COLO668 (cell line): Measurements from ENCODE around the gene HPD.

Source experiments
- DNase-seq: peaks from one replicate; lab custom pipeline; 2025; ENCODE audit not compliant: unreplicated experiment; lab: John Stamatoyannopoulos, UW

The HPD gene

DNA sequence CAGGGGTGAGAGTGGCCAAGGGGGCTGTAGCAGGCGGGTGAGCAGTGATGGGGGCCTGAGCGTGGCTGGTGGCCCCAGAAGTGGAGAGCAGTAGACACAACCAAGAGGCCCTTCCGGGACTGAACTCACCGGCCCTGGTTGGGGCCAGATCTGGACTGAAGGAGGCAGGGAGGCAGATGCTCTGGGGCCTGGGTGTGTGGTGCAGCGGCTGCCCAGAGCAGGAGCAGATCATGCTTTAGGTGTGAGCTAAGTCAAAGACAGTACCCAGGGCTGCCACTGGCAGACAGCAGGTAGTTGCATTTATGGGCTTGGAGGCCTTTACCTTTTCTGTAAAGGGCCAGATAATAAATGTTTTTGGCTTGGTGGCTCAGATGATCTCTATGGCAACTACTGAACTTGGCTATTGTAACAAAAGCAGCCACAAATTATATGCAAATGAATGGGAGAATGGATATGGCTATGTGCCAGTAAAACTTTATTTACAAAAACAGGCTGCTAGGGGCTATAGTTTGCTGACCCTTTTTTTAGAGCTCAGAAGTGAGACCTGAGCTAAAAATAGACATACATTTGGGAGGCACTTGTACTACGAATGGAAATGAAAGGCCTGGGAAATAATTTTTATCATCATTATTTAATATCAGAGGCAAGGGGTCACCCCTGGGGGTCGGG lies 29.3 kb downstream of the HPD start:
- DNase-seq = no peak

DNA sequence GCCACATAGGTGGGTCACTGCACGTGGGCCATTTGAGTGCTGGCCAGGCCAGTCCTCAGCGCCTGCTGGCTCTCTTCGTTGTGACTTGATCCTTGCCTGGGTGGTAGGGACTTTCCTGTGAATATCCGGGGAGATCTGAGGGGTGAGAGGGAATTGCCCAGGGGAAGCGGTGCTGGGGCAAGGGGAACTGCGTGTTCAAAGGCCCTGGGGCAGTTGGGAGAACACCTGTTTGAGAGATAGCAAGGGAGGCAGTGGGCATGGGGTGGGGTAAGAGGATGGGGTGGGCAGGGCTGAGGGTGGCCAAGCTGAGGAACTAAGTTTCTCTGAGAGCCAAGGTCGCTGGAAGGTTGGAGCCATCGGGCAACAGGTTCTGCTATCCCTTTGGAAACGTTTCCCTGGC lies 29.8 kb downstream of the HPD start:
- DNase-seq = no peak

DNA sequence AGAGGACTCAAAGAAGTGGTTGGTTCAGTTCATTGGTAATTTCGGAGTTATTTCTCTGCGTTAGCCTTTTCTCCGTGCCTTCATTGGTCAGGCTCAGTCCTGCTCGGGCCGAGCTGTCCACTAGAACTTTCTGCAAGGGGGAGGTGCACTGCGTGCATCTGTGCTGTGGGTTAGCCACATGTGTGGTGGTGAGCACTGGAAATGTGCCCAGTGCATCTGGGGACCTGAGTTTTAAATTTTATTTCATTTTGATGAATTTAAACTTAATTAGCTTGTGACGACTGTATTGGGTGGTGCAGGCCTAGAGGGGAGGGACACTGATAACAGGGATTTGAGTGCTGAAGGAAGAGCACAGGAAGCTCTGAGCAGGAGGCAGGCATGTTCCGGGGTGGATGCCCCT lies 30.4 kb downstream of the HPD start:
- DNase-seq = no peak

DNA sequence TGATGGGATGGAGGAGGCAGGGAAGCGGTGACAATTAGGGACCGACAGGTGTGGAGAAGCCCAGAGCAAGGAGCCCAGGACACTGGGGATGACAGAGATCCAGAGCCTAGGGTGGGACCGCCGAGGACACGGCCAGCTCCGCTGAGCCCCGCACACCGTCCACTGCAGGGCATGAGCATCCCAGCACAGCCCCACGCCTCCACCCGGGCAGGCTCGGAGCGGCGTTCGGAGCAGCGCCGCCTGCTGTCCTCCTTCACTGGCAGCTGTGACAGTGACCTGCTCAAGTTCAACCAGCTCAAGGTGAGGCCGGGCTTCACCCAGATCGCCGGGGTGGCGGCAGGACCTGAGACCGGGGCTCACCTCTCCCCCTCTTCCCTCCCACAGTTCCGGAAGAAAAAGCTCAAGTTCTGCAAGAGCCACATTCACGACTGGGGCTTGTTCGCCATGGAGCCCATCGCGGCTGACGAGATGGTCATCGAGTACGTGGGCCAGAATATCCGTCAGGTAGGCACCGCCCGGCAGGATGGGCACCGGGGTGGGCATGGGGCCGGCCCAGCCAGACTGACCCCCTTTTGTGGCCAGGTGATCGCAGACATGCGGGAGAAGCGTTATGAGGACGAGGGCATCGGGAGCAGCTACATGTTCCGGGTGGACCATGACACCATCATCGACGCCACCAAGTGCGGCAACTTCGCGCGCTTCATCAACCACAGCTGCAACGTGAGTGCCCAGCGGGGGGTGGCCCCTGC lies 31.1 kb downstream of the HPD start:
- no peak for DNase-seq

DNA sequence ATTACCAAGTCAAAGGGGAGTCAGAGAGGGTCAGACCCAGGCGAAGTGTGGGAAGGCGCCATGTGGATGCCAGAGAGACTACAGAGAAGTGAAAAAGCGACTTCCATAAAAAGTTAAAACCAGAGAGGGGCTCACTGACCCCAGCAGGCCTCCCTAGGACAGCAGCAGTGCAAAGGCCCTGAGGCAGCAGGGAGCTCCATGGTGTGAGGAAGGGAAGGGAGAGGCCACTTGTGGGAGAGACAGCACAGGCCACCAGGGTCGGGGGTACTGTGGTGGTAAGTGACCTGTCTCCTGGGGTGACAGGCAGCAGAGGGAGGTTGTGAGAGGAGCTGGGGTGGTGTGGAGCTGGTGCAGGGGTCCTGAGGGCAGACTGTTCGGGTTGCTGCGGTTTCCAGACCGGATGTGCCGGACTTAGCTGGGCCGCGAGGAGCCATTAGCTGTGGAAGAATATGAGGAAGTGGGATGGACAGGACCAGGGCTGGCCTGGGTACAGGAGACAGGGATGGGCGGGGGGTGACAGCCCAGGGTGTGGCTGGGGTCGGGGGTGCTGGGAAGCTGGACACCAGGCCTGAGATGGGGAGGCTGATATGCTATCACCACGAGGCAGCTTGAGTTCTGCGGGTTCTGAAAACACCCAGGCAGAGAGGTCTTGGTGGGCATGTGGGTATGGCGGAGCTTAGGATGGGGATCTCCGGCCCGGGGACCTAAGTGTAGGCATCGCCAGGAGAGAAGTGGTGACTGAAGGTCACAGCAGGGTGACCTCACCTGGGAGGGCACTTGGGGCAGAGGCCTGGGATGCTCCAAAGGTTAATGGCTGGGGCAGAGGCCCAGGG lies 32.1 kb downstream of the HPD start:
- DNase-seq = no peak

DNA sequence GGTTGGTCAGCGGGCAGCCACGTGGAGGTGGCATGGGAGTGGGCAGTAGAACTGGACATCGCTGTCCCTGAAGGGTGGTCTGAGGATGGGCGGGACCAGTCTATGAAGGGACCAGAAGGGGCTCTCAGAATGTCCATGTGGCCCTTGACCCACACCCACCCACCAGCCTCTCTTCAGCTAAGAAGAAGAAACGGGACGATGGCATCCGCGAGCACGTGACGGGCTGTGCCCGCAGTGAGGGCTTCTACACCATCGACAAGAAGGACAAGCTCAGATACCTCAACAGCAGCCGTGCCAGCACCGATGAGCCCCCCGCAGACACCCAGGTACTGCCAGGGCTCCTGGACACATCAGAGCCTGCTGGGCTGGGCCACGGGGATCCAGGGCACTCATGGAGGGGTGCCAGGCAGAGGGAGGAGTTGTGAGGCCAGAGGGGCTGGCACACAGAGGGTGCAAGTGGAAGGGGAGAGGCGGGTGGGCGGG lies 33.6 kb downstream of the HPD start:
- no peak for DNase-seq

DNA sequence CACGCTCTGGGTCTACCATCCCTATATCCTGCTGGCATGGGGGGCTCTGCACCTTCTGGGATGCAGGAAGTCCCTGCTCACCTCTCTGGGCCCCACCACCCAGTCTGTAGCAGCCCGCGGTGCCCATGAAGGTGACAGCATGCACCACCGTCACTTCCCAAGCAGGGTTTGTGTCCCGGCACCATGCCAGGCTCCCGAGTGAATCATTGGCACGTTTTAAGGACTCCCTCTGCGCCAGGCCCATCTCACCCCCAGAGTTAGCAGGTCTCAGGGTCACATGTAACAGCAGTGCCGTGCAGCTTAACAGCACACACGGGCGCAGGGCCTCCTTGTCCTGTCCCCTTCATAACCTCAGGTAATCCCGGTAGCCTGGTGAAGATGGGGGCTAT lies 34.9 kb downstream of the HPD start:
- DNase-seq = no peak

DNA sequence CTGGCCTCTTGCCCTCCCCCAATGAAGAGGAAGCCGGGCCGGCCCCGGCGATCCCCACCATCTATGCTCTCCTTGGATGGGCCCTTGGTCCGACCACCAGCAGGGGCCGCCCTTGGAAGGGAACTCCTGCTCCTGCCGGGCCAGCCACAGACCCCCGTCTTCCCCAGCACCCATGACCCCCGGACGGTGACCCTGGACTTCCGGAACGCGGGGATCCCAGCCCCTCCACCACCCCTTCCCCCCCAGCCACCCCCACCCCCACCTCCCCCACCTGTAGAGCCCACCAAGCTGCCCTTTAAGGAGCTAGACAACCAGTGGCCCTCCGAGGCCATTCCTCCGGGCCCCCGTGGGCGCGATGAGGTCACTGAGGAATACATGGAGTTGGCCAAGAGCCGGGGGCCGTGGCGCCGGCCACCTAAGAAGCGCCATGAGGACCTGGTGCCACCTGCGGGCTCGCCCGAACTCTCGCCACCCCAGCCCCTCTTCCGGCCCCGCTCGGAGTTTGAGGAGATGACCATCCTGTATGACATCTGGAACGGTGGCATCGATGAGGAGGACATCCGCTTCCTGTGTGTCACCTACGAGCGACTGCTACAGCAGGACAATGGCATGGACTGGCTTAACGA lies 35.4 kb downstream of the HPD start:
- DNase-seq = no peak

DNA sequence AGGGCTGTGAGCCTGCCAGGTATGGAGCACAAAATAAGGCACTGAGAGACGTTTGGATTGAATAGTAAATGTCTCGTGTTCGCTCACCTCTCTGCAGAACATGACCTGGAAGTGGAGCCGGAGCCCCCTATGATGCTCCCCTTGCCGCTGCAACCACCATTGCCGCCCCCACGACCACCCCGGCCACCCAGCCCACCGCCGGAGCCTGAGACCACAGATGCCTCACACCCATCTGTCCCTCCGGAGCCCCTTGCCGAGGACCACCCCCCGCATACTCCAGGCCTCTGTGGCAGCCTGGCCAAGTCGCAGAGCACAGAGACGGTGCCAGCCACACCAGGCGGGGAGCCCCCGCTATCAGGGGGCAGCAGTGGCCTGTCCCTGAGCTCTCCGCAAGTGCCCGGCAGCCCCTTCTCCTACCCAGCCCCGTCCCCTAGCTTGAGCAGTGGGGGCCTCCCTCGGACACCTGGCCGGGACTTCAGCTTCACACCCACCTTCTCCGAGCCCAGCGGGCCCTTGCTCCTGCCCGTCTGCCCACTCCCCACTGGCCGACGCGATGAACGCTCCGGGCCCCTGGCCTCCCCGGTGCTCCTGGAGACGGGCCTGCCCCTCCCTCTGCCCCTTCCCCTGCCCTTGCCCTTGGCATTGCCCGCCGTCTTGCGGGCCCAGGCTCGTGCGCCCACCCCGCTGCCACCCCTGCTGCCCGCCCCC lies 36.1 kb downstream of the HPD start:
- no peak for DNase-seq

DNA sequence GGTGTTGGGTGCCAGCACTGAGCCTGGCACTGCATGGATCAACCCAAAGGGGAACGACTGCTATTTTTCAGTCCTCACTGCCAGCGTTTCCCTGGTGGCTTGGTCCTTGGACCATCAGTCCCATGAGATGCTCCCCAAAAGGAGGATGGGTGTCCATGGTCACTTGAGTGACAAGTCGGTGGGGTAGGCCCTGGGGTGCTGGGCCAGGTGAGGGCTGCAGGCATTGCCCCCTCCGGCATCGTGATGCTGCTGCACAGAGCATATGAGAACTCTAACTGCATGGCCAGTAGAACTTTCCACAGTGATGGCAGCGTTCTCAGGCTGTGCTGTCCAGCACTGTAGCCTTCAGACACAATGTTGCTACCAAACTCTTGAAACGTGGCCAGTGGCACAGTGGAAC lies 38.6 kb downstream of the HPD start:
- no peak for DNase-seq

DNA sequence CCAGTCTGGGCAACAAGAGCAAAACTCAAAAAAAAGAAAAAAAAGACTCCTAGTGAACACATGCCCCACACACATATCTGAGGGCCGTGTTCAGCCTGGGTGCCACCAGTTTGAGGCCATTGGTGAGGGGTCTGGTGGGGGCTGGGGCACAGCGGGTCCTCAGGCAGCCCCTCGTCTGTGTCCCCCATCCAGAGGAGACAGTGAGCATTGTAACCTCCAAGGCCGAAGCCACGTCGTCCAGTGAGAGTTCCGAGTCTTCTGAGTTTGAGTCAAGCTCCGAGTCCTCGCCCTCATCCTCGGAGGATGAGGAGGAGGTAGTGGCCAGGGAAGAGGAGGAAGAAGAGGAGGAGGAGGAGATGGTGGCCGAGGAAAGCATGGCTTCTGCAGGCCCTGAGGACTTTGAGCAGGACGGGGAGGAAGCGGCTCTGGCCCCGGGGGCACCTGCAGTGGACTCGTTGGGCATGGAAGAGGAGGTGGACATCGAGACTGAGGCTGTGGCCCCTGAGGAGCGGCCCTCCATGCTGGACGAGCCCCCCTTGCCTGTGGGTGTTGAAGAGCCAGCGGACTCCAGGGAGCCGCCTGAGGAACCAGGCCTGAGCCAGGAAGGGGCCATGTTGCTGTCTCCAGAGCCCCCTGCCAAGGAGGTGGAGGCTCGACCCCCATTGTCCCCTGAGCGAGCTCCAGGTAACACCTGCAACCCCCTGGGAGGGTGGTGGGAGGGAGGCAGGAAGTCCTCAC lies 39.3 kb downstream of the HPD start:
- DNase-seq = no peak

DNA sequence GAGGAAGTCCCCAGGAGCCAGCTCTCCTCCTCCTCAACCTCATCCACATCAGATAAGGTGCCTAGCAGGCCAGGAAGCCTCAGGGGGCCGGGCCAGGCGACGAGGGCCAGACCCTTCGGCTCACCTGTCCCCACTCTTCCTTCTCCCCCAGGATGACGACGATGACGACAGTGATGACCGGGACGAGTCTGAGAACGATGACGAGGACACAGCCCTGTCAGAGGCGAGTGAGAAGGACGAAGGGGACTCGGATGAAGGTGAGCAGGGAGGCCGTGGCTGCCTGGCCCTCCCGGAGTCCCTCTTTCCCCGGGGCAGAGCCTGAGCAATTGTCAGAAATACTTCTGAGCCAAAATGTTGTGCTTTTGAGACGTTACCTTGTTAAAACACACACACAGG lies 41.0 kb downstream of the HPD start:
- DNase-seq = no peak

DNA sequence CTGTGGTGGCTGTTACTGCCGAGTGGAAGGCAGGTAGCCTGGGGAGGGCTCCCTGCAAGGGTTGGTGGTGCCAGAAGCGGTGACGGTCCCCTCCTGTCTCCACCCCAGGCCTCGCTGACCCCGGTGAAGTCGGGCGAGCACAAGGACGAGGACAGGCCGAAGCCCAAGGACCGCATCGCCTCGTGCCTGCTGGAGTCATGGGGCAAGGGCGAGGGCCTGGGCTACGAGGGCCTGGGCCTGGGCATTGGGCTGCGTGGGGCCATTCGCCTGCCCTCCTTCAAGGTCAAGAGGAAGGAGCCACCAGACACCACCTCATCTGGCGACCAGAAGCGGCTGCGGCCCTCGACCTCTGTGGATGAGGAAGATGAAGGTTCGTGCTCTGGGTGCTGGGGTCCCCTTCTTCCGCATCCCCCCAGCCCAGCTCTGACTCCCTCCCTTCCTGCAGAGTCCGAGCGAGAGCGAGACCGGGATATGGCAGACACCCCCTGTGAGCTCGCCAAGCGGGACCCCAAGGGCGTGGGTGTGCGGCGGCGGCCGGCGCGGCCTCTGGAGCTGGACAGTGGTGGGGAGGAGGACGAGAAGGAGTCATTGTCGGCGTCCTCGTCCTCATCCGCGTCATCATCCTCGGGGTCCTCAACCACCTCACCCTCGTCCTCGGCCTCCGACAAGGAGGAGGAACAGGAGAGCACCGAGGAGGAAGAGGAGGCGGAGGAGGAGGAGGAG lies 41.6 kb downstream of the HPD start:
- no peak for DNase-seq

DNA sequence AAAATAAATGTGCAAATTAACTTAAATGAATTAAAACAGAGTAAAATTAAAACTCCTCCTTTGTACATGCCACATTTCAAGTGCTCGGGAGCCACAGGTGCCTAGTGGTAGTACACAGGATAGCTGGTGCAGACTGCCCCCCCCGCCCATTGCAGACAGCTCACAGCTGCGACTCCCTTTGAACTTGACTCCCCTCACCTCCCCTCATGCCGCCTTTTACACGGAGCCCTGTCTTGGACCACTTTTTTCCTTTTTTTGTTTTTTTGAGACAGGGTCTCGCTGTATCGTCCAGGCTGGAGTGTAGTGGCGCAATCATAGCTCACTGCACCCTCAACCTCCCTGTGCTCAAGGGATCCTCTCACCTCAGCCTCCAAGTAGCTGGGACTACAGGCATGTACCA lies 43.4 kb downstream of the HPD start:
- DNase-seq = no peak

DNA sequence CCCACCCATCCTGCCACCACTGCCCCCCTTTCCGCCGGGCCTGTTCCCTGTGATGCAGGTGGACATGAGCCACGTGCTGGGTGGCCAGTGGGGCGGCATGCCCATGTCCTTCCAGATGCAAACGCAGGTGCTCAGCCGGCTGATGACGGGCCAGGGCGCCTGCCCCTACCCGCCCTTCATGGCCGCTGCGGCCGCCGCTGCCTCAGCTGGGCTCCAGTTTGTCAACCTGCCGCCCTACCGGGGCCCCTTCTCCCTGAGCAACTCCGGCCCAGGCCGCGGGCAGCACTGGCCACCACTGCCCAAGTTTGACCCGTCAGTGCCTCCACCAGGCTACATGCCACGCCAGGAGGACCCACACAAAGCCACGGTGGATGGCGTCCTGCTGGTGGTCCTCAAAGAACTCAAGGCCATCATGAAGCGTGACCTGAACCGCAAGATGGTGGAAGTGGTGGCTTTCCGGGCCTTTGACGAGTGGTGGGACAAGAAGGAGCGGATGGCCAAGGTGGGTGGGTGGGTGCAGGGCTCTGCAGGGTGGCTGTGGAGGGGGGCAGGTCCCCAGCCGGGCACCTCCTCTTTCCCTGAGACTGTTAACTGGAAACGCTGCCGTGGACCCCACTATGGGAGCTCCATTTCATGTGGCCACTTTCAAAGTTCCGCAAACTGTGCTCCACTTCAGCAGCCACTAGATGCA lies 44.1 kb downstream of the HPD start:
- DNase-seq = no peak

DNA sequence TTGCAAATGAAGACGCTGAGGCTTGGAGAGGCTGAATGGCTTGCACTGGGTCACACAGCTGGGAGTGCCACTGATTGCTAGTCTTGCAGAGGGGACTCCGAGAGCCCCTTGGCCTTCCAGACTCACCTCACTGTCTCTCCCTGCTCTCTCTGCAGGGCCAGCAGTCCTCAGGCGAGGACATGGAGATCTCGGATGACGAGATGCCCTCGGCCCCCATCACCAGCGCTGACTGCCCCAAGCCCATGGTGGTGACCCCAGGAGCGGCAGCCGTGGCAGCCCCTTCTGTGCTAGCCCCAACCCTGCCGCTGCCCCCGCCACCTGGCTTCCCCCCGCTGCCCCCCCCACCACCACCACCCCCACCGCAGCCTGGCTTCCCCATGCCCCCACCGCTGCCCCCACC lies 44.7 kb downstream of the HPD start:
- no peak for DNase-seq

DNA sequence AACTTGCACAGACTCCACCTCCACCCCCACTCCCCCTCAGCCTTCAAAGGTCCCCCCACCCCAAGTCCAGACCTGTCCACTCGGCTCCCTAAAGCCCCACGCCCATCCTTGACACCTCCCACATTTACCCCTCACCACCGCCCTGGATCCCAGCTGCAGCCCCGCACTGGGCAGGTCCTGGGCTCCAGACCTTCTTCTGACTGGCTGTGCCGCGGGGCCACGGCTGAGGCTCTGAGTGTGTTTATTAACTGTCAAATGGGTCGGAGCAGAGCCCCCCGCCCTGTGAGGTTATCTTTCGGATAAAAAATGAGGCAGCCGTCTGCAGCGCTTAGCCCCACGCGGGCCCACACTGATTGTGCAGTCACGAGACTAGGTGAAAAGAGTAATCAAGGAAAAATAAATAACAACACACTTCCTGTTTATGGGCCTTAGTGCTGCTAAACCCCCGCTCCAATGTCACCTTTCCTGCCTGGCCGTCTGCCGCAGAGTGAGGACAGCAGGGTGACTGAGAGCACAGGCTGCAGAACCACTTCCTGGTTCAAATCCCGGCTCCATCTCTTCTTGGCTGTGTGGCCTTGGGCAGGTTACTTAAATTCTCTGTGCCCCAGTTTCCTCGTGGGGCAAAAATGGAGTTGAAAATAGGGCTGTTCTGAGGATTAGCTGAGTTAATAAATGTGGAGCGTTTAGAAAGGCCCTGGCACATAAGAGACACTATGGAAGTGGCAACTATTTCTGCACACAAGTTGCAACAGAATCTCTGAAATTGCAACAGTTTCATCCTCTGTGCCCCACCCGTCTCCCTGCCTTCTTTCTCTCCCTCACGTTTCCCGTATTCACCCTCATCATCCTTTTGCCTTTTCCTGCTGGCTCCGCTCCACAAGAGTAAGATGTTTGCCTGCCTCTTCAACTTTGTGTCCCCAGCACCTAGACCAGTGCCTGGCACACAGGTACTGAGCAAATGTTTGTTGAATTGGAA lies 45.5 kb downstream of the HPD start:
- peak; percentile 63 for DNase-seq
